Measurements from ENCODE around the gene MINDY4. TPM values are rescaled to one million over a fixed set of nuclear protein-coding genes. Genes with fewer than 3 reads are reported as not detected.

MINDY4 gene
- total and polyA plus RNA-seq, 2 of the 4 experiments (the other 2 are of a cell fraction): 1.8 to 3.6 TPM

GRCh38 chr7:30896036-30896435, 124.8 kb downstream of the MINDY4 start:
- in situ Hi-C loops (cut with MboI; ENCODE audit: low sequenced_read_pairs): no loop called here
- Histone ChIP-seq H2BK5ac (ENCODE audit: low read depth, low read length, poor library complexity, severe bottlenecking) (no peak overlapping the region), H2AFZ (replicated peaks; ENCODE audit: low read length, poor library complexity) (no peak overlapping the region), H3K4me1 (ENCODE audit: control insufficient read depth, insufficient read depth, low read length) (peaks cover 13% of the 10 kb centered on the region; the same call in 1 of the 2 replicates), H3K79me1 (ENCODE audit: low read depth in 1 of 2, low read length in 2 of 2) (no peaks in the 10 kb centered on the region), H3K9ac (ENCODE audit: low read depth, low read length) (no peak overlapping the region), H3K56ac (ENCODE audit: extremely low read depth, insufficient read depth, low read length) (no peak overlapping the region), H3K4ac (ENCODE audit: low read depth, low read length) (no peak overlapping the region), H4K5ac (ENCODE audit: low read depth, low read length) (no peak overlapping the region), H4K8ac (ENCODE audit: low read depth in 2 of 2, low read length in 2 of 2) (no peak overlapping the region), H4K91ac (ENCODE audit: insufficient read depth, low read depth, low read length) (no peak overlapping the region), H3K9me1 (ENCODE audit: insufficient read depth, low read length) (peaks cover 5% of the 10 kb centered on the region; the same call in 1 of the 2 replicates), H3K27me3 (ENCODE audit: control insufficient read depth, insufficient read depth, low read length) (peaks cover 11% of the 10 kb centered on the region; the same call in 1 of the 2 replicates), H3K23ac (ENCODE audit: low read depth, low read length) (no peak overlapping the region), H4K20me1 (ENCODE audit: insufficient read depth, low read length) (no peaks in the 10 kb centered on the region; the same call in 1 of the 2 replicates), H3K27ac (ENCODE audit: insufficient read depth, low read length) (no peak overlapping the region), H2BK20ac (ENCODE audit: low read depth, low read length) (no peak overlapping the region), H2AK9ac (replicated peaks; ENCODE audit: low read depth, low read length, poor library complexity) (no peak overlapping the region), H2BK120ac (ENCODE audit: low read depth, low read length) (no peak overlapping the region), H3K4me3 (ENCODE audit: insufficient read depth, low read depth, low read length) (no peak overlapping the region), H3K18ac (ENCODE audit: low read depth, low read length) (no peak overlapping the region), H3K9me3 (ENCODE audit: control insufficient read depth, insufficient read depth, low read length) (no peaks in the 10 kb centered on the region), H2AK5ac (ENCODE audit: low read depth, low read length) (no peak overlapping the region), H3K36me3 (ENCODE audit: control insufficient read depth, insufficient read depth, low read length) (no peaks in the 10 kb centered on the region), H3K4me2 (ENCODE audit: low read depth, low read length) (no peak overlapping the region), H2BK15ac (ENCODE audit: low read depth, low read length) (no peak overlapping the region), H3K14ac (replicated peaks; ENCODE audit: low read depth, low read length) (no peak overlapping the region)
- dilution Hi-C loops (cut with HindIII; ENCODE audit: low sequenced_read_pairs, unreplicated experiment): no loop called here
- intact Hi-C loops (cut with micrococcal nuclease): no loop called here
- ChIA-PET CTCF (no interaction called here), POLR2A (ENCODE audit: unreplicated experiment) (no interaction called here)
- TF ChIP-seq MAFK (IDR thresholded peaks at IDR 0.05; ENCODE audit: low read depth, low read length) (no peak), SMC3 (IDR thresholded peaks at IDR 0.05; ENCODE audit: low read depth, low read length) (no peak), CHD1 (IDR thresholded peaks at IDR 0.05; ENCODE audit: low read depth, low read length) (no peak), MAZ (IDR thresholded peaks at IDR 0.05; ENCODE audit: borderline replicate concordance, low read depth, low read length) (no peak), RFX5 (IDR thresholded peaks at IDR 0.05; ENCODE audit: low read depth, low read length) (no peak), POLR2A (IDR thresholded peaks at IDR 0.05; ENCODE audit: low read depth, low read length) (no peak), RAD21 (IDR thresholded peaks at IDR 0.05; ENCODE audit: low read length) (no peak), ELK1 (IDR thresholded peaks at IDR 0.05; ENCODE audit: borderline replicate concordance, low read depth, low read length) (no peak), CTCF (conservative IDR thresholded peaks at IDR 0.05; ENCODE audit: low read depth, low read length) (no peak), MXI1 (IDR thresholded peaks at IDR 0.05; ENCODE audit: borderline replicate concordance, low read depth, low read length) (no peak), FOS (IDR thresholded peaks at IDR 0.05; ENCODE audit: low read depth, low read length) (no peak)
- no peak for DNase-seq
- ATAC-seq (ENCODE audit: low read depth): no peak
- WGBS, 2 experiments (ENCODE audit: extremely low coverage in 2 of 2, insufficient read length in 1 of 2): 38% methylated on average over 3 of the region's 9 CpGs; no CpG with 5 or more reads in 1 of the 2 experiments
- no TSS peak for BruUV-seq (replicated peaks)

Data from IMR-90 (cell line).